ENCODE results near the gene CELF4. TPM values are rescaled to one million over a fixed set of nuclear protein-coding genes. Genes with fewer than 3 reads are reported as not detected.

CELF4 gene
- total and polyA plus RNA-seq, 2 donors (not counting 3 experiments of a cell fraction or from before 2014, with no cell fraction given) = not detected

DNA sequence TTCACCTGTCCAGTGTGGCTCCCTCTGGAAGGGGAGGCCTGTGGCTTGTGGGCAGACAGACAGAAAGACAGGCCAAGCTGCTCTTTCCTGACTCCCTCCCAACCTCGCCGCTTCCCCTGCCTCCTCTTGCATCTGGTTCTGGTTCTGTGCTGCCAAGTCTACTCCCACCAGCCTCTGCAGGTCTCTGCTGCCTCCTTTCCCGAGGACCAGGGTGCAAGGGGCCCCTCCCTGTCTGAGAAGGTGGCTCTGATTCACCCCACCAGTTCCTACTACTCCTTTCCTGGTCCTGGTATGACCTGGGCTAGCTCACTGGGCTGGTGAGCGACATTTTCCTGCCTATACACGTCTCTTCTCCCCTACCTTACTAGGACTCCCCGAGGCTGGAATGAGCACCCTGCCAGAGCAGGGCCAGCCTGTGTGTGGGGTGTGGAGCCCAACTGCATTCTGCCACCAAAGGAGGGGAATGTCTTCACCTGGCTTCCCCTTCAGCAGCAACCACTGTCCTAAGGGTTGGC, 238.5 kb downstream of the CELF4 start:
- TF ChIP-seq MYC (IDR thresholded peaks at IDR 0.05; ENCODE audit: low read depth, low read length) (no peak), GATA2 (IDR thresholded peaks at IDR 0.05; ENCODE audit: insufficient read depth, insufficient read length, low read depth, low read length) (no peak), POLR2A (IDR thresholded peaks at IDR 0.05; ENCODE audit: low read depth, low read length) (no peak), JUN (IDR thresholded peaks at IDR 0.05; ENCODE audit: borderline replicate concordance, insufficient read depth, insufficient read length, low read depth) (no peak), POLR2AphosphoS5 (IDR thresholded peaks at IDR 0.05; ENCODE audit: insufficient read depth, low read depth, low read length) (no peak), FOS (IDR thresholded peaks at IDR 0.05; ENCODE audit: borderline replicate concordance, insufficient read depth, low read length) (no peak), EZH2 (IDR thresholded peaks at IDR 0.05; ENCODE audit: borderline replicate concordance, low read depth, low read length, severe bottlenecking) (no peak)
- TF ChIP-seq, protein P1, sequence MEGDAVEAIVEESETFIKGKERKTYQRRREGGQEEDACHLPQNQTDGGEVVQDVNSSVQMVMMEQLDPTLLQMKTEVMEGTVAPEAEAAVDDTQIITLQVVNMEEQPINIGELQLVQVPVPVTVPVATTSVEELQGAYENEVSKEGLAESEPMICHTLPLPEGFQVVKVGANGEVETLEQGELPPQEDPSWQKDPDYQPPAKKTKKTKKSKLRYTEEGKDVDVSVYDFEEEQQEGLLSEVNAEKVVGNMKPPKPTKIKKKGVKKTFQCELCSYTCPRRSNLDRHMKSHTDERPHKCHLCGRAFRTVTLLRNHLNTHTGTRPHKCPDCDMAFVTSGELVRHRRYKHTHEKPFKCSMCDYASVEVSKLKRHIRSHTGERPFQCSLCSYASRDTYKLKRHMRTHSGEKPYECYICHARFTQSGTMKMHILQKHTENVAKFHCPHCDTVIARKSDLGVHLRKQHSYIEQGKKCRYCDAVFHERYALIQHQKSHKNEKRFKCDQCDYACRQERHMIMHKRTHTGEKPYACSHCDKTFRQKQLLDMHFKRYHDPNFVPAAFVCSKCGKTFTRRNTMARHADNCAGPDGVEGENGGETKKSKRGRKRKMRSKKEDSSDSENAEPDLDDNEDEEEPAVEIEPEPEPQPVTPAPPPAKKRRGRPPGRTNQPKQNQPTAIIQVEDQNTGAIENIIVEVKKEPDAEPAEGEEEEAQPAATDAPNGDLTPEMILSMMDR (IDR thresholded peaks at IDR 0.05; ENCODE audit: extremely low read depth in 1 of 2, insufficient read depth in 1 of 2, low read depth in 1 of 2, low read length in 2 of 2) = no peak
- TF ChIP-seq, protein P2, sequence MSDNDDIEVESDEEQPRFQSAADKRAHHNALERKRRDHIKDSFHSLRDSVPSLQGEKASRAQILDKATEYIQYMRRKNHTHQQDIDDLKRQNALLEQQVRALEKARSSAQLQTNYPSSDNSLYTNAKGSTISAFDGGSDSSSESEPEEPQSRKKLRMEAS (IDR thresholded peaks at IDR 0.05; ENCODE audit: insufficient read depth, insufficient read length) = no peak
- FAIRE-seq (no peak), DNase-seq (ENCODE audit: low read depth, low spot score) (no peak)
- H3K79me2 ChIP-seq (ENCODE audit: control insufficient read depth, insufficient read depth, low read length) = no peaks in the 10 kb centered on the region
- no peaks in the 10 kb centered on the region for H3K27me3 ChIP-seq (ENCODE audit: control insufficient read depth in 2 of 2, insufficient read depth in 2 of 2, low read length in 2 of 2)
- intact Hi-C loops (cut with micrococcal nuclease) = no loop called here
- H3K4me2 ChIP-seq (ENCODE audit: insufficient read depth, low read length) = no peak overlapping the region
- no peak overlapping the region for H3K4me3 ChIP-seq (replicated peaks in 1 of 3; ENCODE audit: insufficient read depth in 1 of 3, low read depth in 1 of 3, low read length in 3 of 3)
- dilution Hi-C loops (cut with MboI; ENCODE audit: extremely low pct_ligation_motif_present, low sequenced_read_pairs) = no loop called here
- BruUV-seq (replicated peaks) = no TSS peak
- ChIA-PET CTCF (interaction anchor here (1.9 to 2.6 kb wide), 2 partner anchors 15 to 385 kb away, joined by 5 to 10 read pairs; no protein-coding TSS in a partner anchor), POLR2A (no interaction called here)
- H3K36me3 ChIP-seq (ENCODE audit: control insufficient read depth in 2 of 2, extremely low read depth in 1 of 2, insufficient read depth in 2 of 2, low read length in 2 of 2) = no peaks in the 10 kb centered on the region
- H3K9me3 ChIP-seq (replicated peaks; ENCODE audit: control insufficient read depth, insufficient read depth, low read length) = no peaks in the 10 kb centered on the region
- H2AFZ ChIP-seq (ENCODE audit: low read depth, low read length) = no peak overlapping the region
- H3K27ac ChIP-seq (ENCODE audit: insufficient read depth, low read depth, low read length) = no peak overlapping the region
- H3K9ac ChIP-seq (replicated peaks; ENCODE audit: extremely low read depth, insufficient read depth, low read length) = no peak overlapping the region
- H4K20me1 ChIP-seq (replicated peaks; ENCODE audit: control insufficient read depth, extremely low read depth, insufficient read depth, low read length) = no peaks in the 10 kb centered on the region
- no peaks in the 10 kb centered on the region for H3K4me1 ChIP-seq (ENCODE audit: control insufficient read depth, extremely low read depth, insufficient read depth, low read length)
- no peaks in the 10 kb centered on the region for H3K9me1 ChIP-seq (replicated peaks; ENCODE audit: control insufficient read depth, extremely low read depth, insufficient read depth, low read length)
